HG03378 (cell line): Measurements from ENCODE around the gene LMAN2L.

Experiments
- ATAC-seq: cut with Tn5 transposase; IDR thresholded peaks from one replicate; pipeline ENCODE4 v1.9.1; 2021; ENCODE audit warnings: mild to moderate bottlenecking, moderate library complexity; ENCODE audit not compliant: unreplicated experiment

Gene LMAN2L

DNA sequence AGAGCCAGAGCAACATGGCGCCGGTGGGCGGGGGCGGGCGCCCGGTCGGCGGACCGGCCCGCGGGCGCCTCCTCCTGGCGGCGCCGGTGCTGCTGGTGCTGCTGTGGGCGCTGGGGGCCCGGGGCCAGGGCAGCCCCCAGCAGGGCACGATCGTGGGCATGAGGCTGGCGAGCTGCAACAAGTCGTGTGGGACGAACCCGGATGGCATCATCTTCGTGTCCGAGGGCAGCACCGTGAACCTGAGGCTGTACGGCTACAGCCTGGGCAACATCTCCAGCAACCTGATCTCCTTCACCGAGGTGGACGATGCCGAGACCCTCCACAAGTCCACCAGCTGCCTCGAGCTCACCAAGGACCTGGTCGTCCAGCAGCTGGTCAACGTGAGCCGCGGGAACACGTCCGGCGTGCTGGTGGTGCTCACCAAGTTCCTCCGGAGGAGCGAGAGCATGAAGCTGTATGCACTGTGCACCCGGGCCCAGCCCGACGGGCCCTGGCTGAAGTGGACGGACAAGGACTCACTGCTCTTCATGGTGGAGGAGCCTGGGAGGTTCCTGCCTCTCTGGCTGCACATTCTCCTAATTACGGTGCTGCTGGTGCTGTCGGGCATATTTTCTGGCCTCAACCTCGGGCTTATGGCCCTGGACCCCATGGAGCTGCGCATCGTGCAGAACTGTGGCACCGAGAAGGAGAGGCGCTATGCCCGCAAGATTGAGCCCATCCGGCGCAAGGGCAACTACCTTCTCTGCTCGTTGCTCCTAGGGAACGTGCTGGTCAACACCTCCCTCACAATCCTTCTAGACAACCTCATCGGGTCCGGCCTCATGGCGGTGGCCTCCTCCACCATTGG, 21.3 kb upstream of the LMAN2L start:
- ATAC-seq = peak; percentile 26

GRCh38 chr2:96760036-96760985, 20.4 kb upstream of the LMAN2L start, which contains the start of gene CNNM4:
Gene CNNM4 (plus strand): TSS chr2:96760902. CDS start chr2:96761000, 98 bp downstream.
- peak; percentile 46 for ATAC-seq

DNA sequence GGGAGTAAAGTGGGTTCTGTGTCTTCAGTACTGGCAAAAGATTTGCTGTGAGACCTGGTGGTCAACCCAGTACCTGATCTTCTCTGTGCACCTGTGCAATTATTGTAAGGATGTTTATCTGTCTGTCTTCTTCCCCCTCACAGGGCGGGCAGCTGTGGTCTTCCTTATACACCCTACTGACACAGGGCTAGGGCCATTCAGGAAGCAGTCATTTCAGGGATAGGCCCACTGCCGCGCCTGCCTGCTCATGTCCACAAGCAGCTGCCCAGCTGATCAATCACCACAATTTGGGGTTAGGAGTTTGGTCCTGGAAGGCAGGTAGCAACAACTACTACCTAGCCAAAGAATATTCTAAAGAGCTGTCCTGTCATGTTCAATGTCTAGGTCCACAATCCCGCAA, 19.7 kb upstream of the LMAN2L start:
- no peak for ATAC-seq

DNA sequence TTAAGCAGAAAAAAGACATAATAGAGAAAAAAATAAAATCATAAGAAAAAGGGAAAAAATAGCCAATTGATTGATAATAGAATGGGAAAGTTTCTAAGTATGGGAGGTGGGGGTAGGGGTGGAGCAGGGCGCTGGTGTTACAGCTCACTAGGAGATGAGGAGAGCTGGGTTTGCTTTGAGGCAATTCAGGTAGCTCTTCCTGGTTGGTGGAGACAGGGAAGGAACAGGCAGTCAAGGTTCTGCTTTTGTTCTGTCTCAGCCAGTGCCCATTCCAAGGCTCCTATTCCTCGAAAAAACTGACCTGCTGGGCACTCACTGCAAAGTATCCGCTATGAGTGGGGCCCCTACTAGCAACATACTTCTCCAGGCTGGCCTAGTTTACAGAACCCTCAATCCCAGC, 19.1 kb upstream of the LMAN2L start:
- no peak for ATAC-seq

GRCh38 chr2:96757477-96757860, 17.6 kb upstream of the LMAN2L start:
- ATAC-seq = no peak

DNA sequence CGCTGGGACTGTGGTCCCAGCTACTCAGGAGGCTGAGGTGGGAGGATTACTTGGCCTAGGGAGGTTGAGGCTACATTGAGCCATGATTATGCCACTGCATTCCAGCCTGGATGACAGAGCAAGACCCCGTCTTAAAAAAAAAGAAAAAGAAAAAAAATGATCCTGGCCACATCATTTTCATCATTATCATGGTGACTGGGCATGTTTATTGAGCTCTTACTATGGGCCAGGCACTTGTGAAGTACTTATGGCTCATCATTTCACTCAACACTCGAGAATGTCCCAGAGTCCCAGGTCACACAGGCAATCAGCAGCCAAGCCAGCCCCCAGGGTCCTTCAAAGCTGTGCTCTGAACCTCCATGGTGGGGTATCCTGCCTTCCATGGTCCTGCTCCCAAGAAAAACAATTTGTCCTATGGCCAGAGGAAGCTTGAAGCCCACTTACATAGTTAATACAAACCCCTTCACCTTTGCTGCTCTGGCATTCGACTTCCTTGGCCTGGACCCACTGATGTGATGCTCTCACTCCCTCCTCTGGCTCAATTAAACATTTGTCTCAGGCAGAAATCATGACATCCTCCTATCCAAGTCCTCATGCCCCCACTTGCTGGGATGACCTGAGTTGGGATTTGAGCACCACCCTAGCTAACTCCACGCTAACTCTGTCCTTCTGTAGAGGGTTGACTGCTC, 17.1 kb upstream of the LMAN2L start:
- ATAC-seq = no peak

DNA sequence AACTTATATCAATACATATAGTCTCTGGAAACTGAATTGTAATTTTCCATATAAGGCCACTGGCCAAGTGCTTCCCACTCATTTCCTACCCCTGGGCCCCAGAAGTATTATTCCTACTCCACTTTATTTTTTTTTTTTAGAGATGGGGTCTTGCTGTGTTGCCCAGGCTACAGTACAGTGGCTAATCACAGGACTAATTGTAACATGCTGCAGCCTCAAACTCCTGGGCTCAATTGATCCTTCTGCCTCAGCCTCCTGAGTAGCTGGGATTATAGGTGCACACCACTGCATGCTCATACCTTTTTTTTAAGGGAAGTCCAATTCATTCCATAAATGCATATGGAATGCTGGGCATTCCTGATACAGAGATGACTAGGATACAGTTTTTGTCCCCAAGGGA, 14.5 kb upstream of the LMAN2L start:
- no peak for ATAC-seq

- no peak for ATAC-seq
These were observed 13.9 kb upstream of the LMAN2L start for GRCh38 chr2:96753661-96754282.

- ATAC-seq = no peak
These were observed 11.9 kb upstream of the LMAN2L start for GRCh38 chr2:96751800-96752199.

DNA sequence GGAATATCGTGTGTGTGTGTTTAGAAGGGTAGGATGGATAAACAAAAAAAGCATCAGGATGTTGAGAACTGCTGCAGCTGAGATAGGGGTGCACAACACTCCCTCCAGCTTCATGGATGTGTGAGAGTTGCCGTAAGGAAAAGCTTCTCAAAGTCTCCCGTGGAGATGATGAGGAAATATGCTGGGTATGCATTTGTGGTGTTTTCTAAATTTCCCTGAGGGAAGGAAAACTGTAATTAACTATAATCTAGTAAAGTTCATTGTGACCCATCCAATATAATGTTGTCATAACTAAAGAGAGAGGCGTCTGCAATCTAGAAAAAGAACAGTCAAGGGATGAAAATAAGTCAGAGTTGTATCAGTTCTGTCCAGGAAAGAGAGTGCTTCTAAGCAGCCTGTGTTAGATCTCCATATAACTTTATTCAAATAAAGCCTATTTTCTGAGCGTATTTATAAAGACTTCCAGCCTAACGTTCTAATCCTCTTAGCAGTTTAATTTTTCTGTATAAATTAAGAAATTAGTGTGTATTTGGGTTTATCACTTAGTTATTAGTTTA, 7.3 kb upstream of the LMAN2L start:
- ATAC-seq = no peak

- ATAC-seq = no peak
These were observed 710 bp downstream of the LMAN2L start for GRCh38 chr2:96739076-96739632.

GRCh38 chr2:96737831-96738230, 2.0 kb downstream of the LMAN2L start:
- ATAC-seq = no peak

DNA sequence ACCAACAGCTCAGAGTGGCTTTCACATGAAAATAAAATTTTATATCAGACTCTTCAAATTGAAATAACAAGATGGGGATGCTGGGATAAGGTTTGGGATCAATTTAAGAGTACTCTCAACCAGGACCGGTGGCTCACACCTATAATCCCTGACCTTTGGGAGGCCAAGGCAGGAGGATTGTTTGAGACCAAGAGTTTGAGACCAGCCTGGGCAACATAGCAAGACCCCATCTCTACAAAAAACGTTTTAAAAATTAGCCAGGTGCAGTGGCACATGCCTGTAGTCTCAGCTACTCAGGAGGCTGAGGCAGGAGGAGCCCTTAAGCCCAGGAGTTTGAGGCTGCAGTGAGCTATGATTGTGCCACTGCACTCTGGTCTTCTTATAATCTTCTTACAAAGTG, 2.6 kb downstream of the LMAN2L start:
- no peak for ATAC-seq

GRCh38 chr2:96734880-96735583, 4.8 kb downstream of the LMAN2L start:
- no peak for ATAC-seq

GRCh38 chr2:96733931-96734330, 5.9 kb downstream of the LMAN2L start:
- no peak for ATAC-seq

- no peak for ATAC-seq
These were observed 9.7 kb downstream of the LMAN2L start for GRCh38 chr2:96730212-96730611.

DNA sequence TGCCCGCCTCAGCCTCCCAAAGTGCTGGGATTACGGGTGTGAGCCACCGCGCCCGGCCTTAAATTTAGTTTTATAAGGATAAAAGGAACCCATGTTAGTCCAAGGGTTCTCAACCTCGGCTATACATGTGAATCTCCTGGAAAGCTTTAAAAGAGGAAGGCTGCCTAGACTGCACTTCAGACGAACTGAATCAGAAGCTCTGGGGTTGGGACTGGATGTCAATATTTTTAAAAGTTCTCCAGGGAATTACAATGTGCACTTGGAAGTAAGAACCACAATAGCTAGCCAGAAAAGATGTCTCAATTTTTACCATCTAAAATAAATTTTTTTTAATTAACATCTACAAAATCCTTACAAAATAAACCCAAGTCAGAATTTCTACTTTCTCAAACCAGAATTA, 10.1 kb downstream of the LMAN2L start:
- no peak for ATAC-seq

GRCh38 chr2:96727431-96727830, 12.4 kb downstream of the LMAN2L start:
- ATAC-seq = no peak

- ATAC-seq = no peak
These were observed 13.7 kb downstream of the LMAN2L start for GRCh38 chr2:96726131-96726530.
